NCI-H345 (cell line): ENCODE measurements around the gene ME3.
A peak's percentile ranks its signal among the peaks of the same experiment; 100 is the strongest.

Source experiments
- DNase-seq: peaks from one replicate; lab custom pipeline; 2025; lab: John Stamatoyannopoulos, UW

ME3 gene

DNA sequence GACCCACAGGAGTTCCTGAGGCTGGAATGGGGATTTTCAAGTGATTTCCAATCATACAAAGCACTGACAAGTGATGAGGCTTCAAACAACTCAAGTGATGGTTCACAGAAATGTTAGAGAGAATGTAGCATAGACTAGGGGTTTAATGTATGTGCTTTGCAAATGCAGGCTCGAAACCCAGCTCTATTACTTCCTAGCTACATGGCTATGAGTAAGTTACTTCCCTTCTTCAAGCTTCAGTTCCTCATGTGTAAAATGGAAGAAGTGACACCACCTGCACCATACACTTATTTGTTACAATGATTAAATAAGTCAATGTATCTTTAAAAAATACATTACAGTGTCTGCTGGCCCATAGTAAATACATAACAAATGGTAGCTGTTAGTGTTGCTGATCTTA lies 158.0 kb downstream of the ME3 start:
- DNase-seq, result no peak

DNA sequence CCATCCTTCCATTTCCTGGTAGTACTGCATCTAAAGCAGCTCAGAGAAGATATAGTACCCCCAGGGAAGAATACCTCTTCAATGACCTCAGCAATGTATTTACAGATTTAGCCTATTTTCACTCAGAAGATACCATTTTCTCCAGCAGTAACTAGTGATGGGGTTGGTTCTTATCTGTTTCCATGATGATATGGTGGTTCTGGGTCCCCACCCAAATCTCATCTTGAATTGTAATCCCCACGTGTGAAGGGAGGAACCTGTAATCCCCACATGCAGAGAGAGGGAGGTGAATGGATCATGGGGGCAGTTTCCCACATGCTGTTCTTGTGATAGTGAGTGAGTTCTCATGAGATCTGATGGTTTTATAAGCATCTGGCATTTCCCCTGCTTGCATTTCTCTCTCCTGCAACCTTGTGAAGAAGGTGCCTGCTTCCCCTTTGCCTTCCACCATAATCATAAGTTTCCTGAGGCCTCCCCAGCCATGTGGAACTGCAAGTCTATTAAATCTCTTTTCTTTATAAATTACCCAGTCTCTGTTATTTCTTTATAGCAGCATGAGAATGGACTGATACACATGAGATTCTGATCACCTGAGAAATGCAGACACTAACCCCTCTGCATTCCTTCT lies 158.6 kb downstream of the ME3 start:
- no peak for DNase-seq

GRCh38 chr11:86513138-86513537 lies 159.3 kb downstream of the ME3 start:
- no peak for DNase-seq

GRCh38 chr11:86511086-86511551 lies 161.3 kb downstream of the ME3 start:
- no peak for DNase-seq

DNA sequence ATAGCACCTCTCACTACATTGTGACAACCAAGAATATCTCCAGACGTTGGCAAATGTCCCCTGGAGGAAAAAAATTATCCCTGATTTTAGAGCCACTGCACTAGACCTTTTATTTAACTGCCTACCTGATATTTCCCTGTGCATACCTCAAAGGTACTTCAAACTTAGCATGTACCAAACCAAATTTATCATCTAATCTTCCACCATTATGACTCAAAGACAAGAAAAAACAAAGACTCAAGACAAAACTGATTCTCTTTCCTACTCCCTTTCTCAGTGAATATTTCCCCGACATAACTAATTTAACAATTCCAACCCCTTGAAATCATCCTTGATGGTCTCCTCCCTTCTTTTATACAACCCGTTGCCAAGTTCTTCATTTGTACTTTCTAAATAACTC lies 161.7 kb downstream of the ME3 start:
- no peak for DNase-seq

- no peak for DNase-seq
Measured at GRCh38 chr11:86510097-86510496, 162.3 kb downstream of the ME3 start.

DNA sequence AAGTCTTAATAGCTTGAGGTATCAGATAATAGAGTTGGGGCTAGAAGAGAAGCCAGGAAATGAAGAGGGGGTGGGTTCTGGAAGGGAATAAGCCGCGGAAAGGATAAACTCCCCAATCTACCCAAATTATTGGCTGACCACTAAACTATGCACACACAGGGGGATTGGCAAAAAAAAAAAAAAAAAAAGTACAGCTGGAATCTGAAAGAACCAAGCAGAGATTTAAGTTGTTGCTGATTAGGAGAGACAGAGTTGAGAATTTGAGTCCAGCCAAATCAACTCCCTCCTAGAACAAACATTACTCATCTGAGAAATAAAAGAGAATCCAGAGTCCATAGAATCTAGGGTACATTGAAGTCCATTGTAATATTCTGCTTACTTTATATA lies 162.8 kb downstream of the ME3 start:
- no peak for DNase-seq

- DNase-seq, result no peak
Measured at GRCh38 chr11:86508604-86509587, 163.5 kb downstream of the ME3 start.

DNA sequence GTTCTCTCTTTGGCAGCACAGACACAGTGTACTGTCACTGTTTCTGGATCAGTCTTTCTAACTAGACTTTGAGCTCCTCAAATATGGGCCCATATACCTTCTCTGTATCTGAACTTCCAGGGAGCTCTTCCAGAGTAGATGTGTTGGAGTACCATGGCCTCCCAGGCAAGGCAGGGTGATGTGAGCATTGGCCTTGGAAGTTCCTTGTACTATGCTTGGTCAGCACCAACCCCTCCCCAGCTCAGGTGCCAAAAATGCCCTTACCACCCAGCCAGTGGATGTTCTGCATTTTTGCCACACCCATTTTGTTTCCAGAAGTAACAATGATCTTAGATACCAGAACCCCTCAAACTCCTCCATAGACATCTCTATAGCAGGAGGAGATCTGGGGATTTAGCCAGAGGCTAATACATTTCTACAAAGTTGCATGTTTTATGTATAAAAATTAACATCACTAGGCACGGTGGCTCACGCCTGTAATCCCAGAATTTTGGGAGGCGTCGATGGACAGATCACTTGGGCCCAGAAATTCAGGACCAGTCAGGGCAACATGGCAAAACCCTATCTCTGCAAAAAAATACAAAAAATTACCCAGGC lies 165.1 kb downstream of the ME3 start:
- DNase-seq, result no peak

GRCh38 chr11:86506235-86506634 lies 166.2 kb downstream of the ME3 start:
- no peak for DNase-seq

- DNase-seq, result no peak
Measured at GRCh38 chr11:86503131-86503530, 169.3 kb downstream of the ME3 start.

- no peak for DNase-seq
Measured at GRCh38 chr11:86502137-86502642, 170.2 kb downstream of the ME3 start.

- DNase-seq, result no peak
Measured at GRCh38 chr11:86500500-86501140, 171.8 kb downstream of the ME3 start.

GRCh38 chr11:86499723-86500129 lies 172.7 kb downstream of the ME3 start:
- no peak for DNase-seq

GRCh38 chr11:86497836-86498235 lies 174.6 kb downstream of the ME3 start:
- DNase-seq, result no peak

DNA sequence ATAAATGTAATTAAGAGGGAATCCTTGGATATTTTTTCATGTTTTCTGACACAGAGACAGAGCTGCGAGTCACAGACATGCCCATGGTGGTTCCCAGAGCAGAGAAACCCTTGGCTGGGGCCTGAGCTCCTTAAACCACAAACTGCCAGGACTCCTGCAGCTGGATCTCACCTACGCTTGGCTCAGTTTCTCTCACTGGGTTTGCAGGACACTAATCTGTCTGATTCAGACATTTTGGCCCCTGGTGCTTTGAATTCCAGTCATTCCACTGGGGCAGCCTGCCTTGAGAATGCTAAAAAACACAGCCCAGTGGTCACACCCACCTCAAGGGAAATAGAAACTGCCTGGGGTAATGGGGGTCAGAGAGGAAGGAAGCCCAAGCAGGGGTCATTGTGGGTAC lies 175.1 kb downstream of the ME3 start:
- no peak for DNase-seq

DNA sequence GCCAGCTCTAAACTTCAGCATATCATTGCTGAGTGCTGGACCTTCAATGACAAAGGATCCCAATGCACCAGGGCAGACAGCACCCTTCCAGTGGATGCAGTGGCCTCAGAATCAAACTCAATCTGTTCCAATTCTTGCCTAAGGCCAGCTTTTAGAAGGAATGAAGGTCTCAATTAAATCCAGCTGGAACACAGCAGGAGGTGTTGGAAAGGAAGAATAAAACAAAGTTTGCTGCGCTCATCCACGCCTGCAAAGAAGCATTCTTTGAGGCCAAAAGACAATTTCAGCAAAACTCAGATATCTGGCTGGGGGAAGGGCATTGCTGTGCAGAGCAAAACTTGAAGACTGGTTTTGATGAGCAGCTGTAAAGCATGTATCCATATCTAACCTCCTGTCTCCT lies 177.1 kb downstream of the ME3 start:
- DNase-seq, result no peak

DNA sequence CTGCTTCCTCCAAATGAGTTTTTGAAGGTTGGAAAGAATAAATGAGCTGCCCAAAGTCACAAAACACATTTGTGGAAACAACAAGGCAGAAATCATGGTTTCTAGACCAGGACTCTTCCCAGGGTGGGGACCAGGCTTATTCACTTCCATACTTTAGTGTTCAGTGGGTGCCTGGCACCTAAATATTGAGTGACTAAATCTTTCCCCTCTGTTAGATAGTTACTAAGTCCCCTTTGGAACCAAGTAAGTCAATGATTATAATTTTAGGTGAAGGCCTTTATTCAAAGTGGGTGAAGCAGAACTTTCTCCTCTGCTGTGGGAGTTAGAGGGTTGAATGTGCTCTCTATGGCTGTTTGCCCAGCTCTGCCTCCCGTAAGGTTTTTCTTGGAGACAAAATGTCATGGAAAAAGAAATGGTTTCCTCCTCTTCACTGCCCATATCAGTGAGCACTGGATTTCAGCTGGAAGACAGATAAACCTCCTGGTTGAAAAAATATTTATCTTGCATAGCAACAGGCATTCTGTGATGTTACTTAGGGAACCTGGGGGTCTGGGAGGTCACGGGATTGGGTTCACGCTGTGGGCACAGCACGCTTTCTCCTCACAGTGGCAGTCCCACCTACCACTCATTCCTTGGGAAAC lies 179.9 kb downstream of the ME3 start:
- DNase-seq, result no peak

- no peak for DNase-seq
Measured at GRCh38 chr11:86491027-86491426, 181.4 kb downstream of the ME3 start.

GRCh38 chr11:86490582-86490981 lies 181.8 kb downstream of the ME3 start:
- DNase-seq, result no peak

- no peak for DNase-seq
Measured at GRCh38 chr11:86489442-86489841, 183.0 kb downstream of the ME3 start.

- DNase-seq, result peak; percentile 69
Measured at GRCh38 chr11:86488553-86488952, 183.9 kb downstream of the ME3 start.
